GM12878 (cell line): ENCODE measurements around the gene OTOS. TPM values are rescaled to one million over a fixed set of nuclear protein-coding genes. Genes with fewer than 3 reads are reported as not detected.

Source experiments
- ATAC-seq: fragments of 200-7000 bp; cut with Tn5 transposase; 3 replicates; pipeline ENCODE4 v1.9.1; 2020; ENCODE audit warnings: mild to moderate bottlenecking, moderate library complexity
- BruUV-seq: library from RNA; stranded (reverse); fragments of 400-500 nt; replicated peaks from 2 replicates; lab custom pipeline; 2021; lab: Mats Ljungman, UMichigan
- CTCF ChIA-PET: fragments of 300-600 bp; sonication (Branson Sonifier 250); formaldehyde crosslinking; extraction: SDS; loops from one replicate; lab custom pipeline; 2021; ENCODE audit warnings: inconsistent platforms; lab: Yijun Ruan, JAX
- POLR2A ChIA-PET: fragments of 350-600 bp; formaldehyde crosslinking; extraction: SDS; loops from one replicate; lab custom pipeline; 2021; ENCODE audit warnings: inconsistent platforms; lab: Charles Lee
- RAD21 ChIA-PET: fragments of 300-600 bp; sonication (Branson Sonifier 250); formaldehyde crosslinking; loops from one replicate; lab custom pipeline; 2023; ENCODE audit warnings: antibody characterized with exemption; ENCODE audit not compliant: unreplicated experiment; lab: Charles Lee
- SMC1A ChIA-PET: fragments of 300-600 bp; sonication (Branson Sonifier 250); formaldehyde crosslinking; loops from one replicate; lab custom pipeline; 2023; ENCODE audit not compliant: unreplicated experiment, uncharacterized antibody; lab: Charles Lee
- DNase-seq: peaks from one replicate; pipeline ENCODE4 v3.0.0-alpha.2; 2011; ENCODE audit warnings: low read depth, low spot score
- FAIRE-seq: peaks from 3 replicates; lab custom pipeline; 2011; peaks lifted over from hg19 to GRCh38; lab: Jason Lieb, UNC
- H2AFZ ChIP-seq: 2 replicates; pipeline ENCODE4 v1.6.0; 2011; ENCODE audit warnings: low read depth, low read length, control low read depth; ENCODE audit not compliant: control insufficient read depth
- H3K27ac ChIP-seq: 2 replicates; pipeline ENCODE4 v1.5.1; 2011; ENCODE audit warnings: control low read depth; ENCODE audit not compliant: control insufficient read depth, insufficient read depth
- H3K27me3 ChIP-seq, 2 experiments: replicated peaks in 1 of 2; 2 replicates each; pipeline versions ENCODE4 v1.6.0 to v1.6.1; 2011; ENCODE audit warnings: low read length in 1 of 2; ENCODE audit not compliant: control insufficient read depth in 2 of 2, insufficient read depth in 2 of 2
- H3K36me3 ChIP-seq, 2 experiments: 2 replicates each; pipeline ENCODE4 v1.5.1; 2011; ENCODE audit warnings: low read length in 1 of 2; ENCODE audit not compliant: control insufficient read depth in 2 of 2, insufficient read depth in 2 of 2
- H3K4me1 ChIP-seq: 2 replicates; pipeline ENCODE4 v1.6.1; 2011; ENCODE audit warnings: mild to moderate bottlenecking, low read length, moderate library complexity, mixed read lengths; ENCODE audit not compliant: control insufficient read depth, insufficient read depth
- H3K4me2 ChIP-seq: 2 replicates; pipeline ENCODE4 v1.6.0; 2011; ENCODE audit warnings: control low read depth; ENCODE audit not compliant: control insufficient read depth, insufficient read depth
- H3K4me3 ChIP-seq: fragments of 200-600 bp; sonication (generic); 2 replicates; pipeline ENCODE4 v1.5.1; 2016
- H3K79me2 ChIP-seq: 2 replicates; pipeline ENCODE4 v1.6.0; 2011; ENCODE audit warnings: low read length; ENCODE audit not compliant: control insufficient read depth, insufficient read depth
- H3K9ac ChIP-seq: 2 replicates; pipeline ENCODE4 v1.8.0; 2011; ENCODE audit warnings: low read length, control low read depth, mixed read lengths; ENCODE audit not compliant: control insufficient read depth, insufficient read depth
- H3K9me3 ChIP-seq: replicated peaks from 3 replicates; pipeline ENCODE4 v1.5.1; 2011; ENCODE audit warnings: mild to moderate bottlenecking, low read length; ENCODE audit not compliant: control insufficient read depth, insufficient read depth
- H4K20me1 ChIP-seq: 2 replicates; pipeline ENCODE4 v1.6.0; 2011; ENCODE audit not compliant: control insufficient read depth, insufficient read depth
- CHD4 ChIP-seq: fragments of 200-600 bp; sonication (generic); IDR thresholded peaks from 2 replicates; pipeline ENCODE4 v1.6.1; 2016; ENCODE audit warnings: mild to moderate bottlenecking
- E2F8 ChIP-seq: fragments of 450-650 bp; IDR thresholded peaks from 2 replicates; pipeline ENCODE4 v1.6.1; 2018; ENCODE audit warnings: mild to moderate bottlenecking, low read depth, moderate library complexity; ENCODE audit not compliant: partially characterized antibody
- MXI1 ChIP-seq: fragments of 150-350 bp; IDR thresholded peaks from 2 replicates; pipeline ENCODE4 v1.6.1; 2011; ENCODE audit warnings: low read depth, mild to moderate bottlenecking, inconsistent platforms, low read length, improper control_type of control experiment
- POLR2A ChIP-seq: IDR thresholded peaks from 2 replicates; pipeline ENCODE4 v1.6.1; 2011; ENCODE audit warnings: low read depth, mild to moderate bottlenecking, low read length
- RELB ChIP-seq: fragments of 450-650 bp; IDR thresholded peaks from 2 replicates; pipeline ENCODE4 v1.6.1; 2017; ENCODE audit warnings: low read depth, mild to moderate bottlenecking, moderate library complexity
- TBL1XR1 ChIP-seq: IDR thresholded peaks from 2 replicates; pipeline ENCODE4 v1.6.1; 2012; ENCODE audit warnings: low read depth, low read length, improper control_type of control experiment
- WGBS: methylation state at CpG from one replicate; pipeline ENCODE4 v1.1.6; 2016; ENCODE audit warnings: low lambda C conversion rate; ENCODE audit not compliant: insufficient replicate concordance, insufficient coverage; ENCODE audit errors: missing lambda C conversion rate; 5-methylcytosine and 5-hydroxymethylcytosine counted together
- in situ Hi-C: fragments of 300-500 bp; cut with MboI; formaldehyde crosslinking; loops from 9 replicates; pipeline ENCODE4 v1.14.3; 2018; ENCODE audit warnings: mixed read lengths
- intact Hi-C: fragments of 100-400 bp; cut with micrococcal nuclease; formaldehyde crosslinking; loops from one replicate; pipeline ENCODE4 v1.14.2; 2022; ENCODE audit not compliant: unreplicated experiment
- polyA plus RNA-seq, 11 experiments: library from polyadenylated mRNA; depleted of rRNA in 4 of 11; unstranded in 6 of 11; stranded (reverse) in 5 of 11; fragments of >200 nt; fragmentation: Nextera tagmentation in 4 of 11; fragmentation: Illumina TruSeq in 1 of 11; extraction: Ambion mirVana in 4 of 11; extraction: Trizol in 1 of 11; gene quantifications; 1 replicate in 1 of 11; 2 replicates in 10 of 11; pipeline versions ENCODE4 v1.2.1 to v1.2.3, GENCODE V29; 2011 to 2016; ENCODE audit warnings: inconsistent platforms in 2 of 11, missing spikeins in 2 of 11, low read depth in 1 of 11
- total RNA-seq, 4 experiments: library from RNA; depleted of rRNA in 3 of 4; stranded (reverse); fragments of >200 nt in 3 of 4; fragmentation: Illumina TruSeq in 1 of 4; extraction: Trizol in 1 of 4; gene quantifications; 2 replicates each; pipeline versions ENCODE4 v1.2.1 to v1.2.3, GENCODE V29; 2013 to 2021
- TF ChIP-seq, protein P1 (sequence below): fragments of 450-650 bp; IDR thresholded peaks from 2 replicates; pipeline ENCODE4 v1.6.1; 2016; ENCODE audit warnings: mild to moderate bottlenecking
- TF ChIP-seq, protein P2 (sequence below): IDR thresholded peaks from 2 replicates; pipeline ENCODE4 v1.6.1; 2012; ENCODE audit warnings: low read depth, low read length, improper control_type of control experiment

OTOS gene
- total and polyA plus RNA-seq, 10 of the 15 experiments (the other 5 are each of a cell fraction or from before 2014, with no cell fraction given): not detected

GRCh38 chr2:240168041-240168440 is 27.6 kb upstream of the OTOS start:
- no peaks in the 10 kb centered on the region for H4K20me1 ChIP-seq
- no peak overlapping the region for H3K9ac ChIP-seq
- no peaks in the 10 kb centered on the region; the same call in 2 of the 3 replicates for H3K9me3 ChIP-seq
- no peaks in the 10 kb centered on the region for H3K4me1 ChIP-seq
- BruUV-seq: no TSS peak
- intact Hi-C loops (no loop called here), in situ Hi-C loops (no loop called here)
- H3K36me3 ChIP-seq: no peaks in the 10 kb centered on the region
- H2AFZ ChIP-seq: no peak overlapping the region
- WGBS: 42% methylated on average over 18 of the region's 18 CpGs
- no peak overlapping the region for H3K4me2 ChIP-seq
- no peaks in the 10 kb centered on the region; a peak in 1 of 4 replicates for H3K27me3 ChIP-seq
- FAIRE-seq (no peak), DNase-seq (no peak), ATAC-seq (no peak)
- POLR2A ChIA-PET: no interaction called here
- CTCF ChIA-PET: no interaction called here
- H3K79me2 ChIP-seq: no peaks in the 10 kb centered on the region
- no peak overlapping the region for H3K4me3 ChIP-seq
- RAD21 ChIA-PET: no interaction called here
- no peak for TF ChIP-seq TBL1XR1
- TF ChIP-seq, protein P1, sequence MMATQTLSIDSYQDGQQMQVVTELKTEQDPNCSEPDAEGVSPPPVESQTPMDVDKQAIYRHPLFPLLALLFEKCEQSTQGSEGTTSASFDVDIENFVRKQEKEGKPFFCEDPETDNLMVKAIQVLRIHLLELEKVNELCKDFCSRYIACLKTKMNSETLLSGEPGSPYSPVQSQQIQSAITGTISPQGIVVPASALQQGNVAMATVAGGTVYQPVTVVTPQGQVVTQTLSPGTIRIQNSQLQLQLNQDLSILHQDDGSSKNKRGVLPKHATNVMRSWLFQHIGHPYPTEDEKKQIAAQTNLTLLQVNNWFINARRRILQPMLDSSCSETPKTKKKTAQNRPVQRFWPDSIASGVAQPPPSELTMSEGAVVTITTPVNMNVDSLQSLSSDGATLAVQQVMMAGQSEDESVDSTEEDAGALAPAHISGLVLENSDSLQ: no peak
- TF ChIP-seq RELB: no peak
- TF ChIP-seq CHD4: no peak
- no peak for TF ChIP-seq E2F8
- no peak for TF ChIP-seq POLR2A
- TF ChIP-seq, protein P2, sequence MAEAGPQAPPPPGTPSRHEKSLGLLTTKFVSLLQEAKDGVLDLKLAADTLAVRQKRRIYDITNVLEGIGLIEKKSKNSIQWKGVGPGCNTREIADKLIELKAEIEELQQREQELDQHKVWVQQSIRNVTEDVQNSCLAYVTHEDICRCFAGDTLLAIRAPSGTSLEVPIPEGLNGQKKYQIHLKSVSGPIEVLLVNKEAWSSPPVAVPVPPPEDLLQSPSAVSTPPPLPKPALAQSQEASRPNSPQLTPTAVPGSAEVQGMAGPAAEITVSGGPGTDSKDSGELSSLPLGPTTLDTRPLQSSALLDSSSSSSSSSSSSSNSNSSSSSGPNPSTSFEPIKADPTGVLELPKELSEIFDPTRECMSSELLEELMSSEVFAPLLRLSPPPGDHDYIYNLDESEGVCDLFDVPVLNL: no peak
- TF ChIP-seq MXI1: no peak
- H3K27ac ChIP-seq: no peak overlapping the region
- SMC1A ChIA-PET: no interaction called here
